ENCODE measurements around the gene MIAT. TPM values are rescaled to one million over a fixed set of nuclear protein-coding genes. Genes with fewer than 3 reads are reported as not detected.

MIAT gene
- total RNA-seq, 4 donors from 2014 or later = 0.50 to 2.4 (median 1.4) TPM

DNA sequence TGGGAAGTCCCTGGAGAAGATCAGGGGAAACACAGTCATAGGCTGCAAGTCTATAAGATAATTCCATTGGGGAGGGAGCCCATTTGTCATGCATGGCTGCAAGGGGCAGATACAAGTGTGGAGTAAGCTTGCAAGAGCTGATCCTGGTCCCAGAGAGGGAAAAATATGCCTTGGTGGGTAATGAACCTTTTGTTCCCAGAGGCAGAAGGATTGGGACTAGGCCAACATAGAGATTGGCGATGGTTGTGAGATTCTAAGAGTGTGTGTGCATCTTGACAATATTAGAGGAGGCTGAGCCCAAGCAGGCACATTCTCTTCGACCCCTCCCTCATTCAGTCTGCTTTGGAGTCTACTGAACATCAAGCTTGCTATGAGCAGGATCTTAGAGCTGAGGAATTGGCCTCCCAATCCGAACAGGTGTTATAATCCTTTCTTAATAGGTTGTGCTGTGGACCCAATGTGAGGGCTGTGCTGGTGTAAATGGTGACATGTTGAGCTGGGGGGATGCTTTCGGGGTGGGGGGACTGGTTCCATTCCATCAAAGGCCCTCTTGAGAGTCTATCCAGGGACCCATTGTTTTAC is 18.4 kb downstream of the MIAT start:
- intact Hi-C loops (cut with DNase I) = no loop called here

DNA sequence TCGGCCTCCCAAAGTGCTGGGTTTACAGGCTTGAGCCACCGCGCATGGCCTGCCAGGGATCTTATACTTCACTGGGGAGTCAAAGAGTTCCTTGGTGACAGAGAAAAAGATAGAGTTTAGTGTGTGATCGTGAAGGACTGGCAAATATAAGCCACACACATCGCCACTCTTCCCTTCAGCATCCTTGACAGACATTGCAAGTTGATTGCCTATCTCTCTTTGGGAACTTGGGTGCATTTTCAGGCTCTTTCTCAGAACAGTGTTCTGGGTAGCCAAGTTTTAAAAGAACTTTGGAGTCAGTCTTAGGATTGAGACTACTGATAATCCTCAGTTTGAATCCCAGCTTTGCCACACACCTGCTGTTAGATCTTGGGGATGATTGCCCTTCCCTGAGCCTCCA is 19.8 kb downstream of the MIAT start:
- peaks cover 4 to 32% (median 9%) of the 10 kb centered on the region in 3 donors for H3K36me3 ChIP-seq
- TF ChIP-seq POLR2A (IDR thresholded peaks at IDR 0.05) = no peak
- H3K27me3 ChIP-seq = no peaks in the 10 kb centered on the region
- no peak overlapping the region for H3K4me3 ChIP-seq
- WGBS, 2 donors = 52 to 55% methylated on average over 2 of the region's 5 CpGs
- no peak overlapping the region for H3K27ac ChIP-seq
- peaks cover 21 to 49% (median 31%) of the 10 kb centered on the region in 3 donors for H3K4me1 ChIP-seq
- DNase-seq = no peak
- intact Hi-C loops (cut with DNase I) = no loop called here
- H3K9me3 ChIP-seq = no peaks in the 10 kb centered on the region

More for the DNA sequence above, 18.4 kb downstream of the MIAT start:
- Histone ChIP-seq H3K9me3 (no peaks in the 10 kb centered on the region), H3K36me3 (peaks cover 0 to 18% (median 0%) of the 10 kb centered on the region in 3 donors), H3K27ac (peak overlapping the region in 2 of 4 donors; percentile 96 to 100), H3K4me1 (peaks cover 33 to 63% (median 45%) of the 10 kb centered on the region in 3 donors), H3K4me3 (no peak overlapping the region), H3K27me3 (no peaks in the 10 kb centered on the region)
- WGBS, 2 donors = 88 to 92% methylated on average over 3 to 4 of the region's 4 CpGs
- TF ChIP-seq, protein P1, sequence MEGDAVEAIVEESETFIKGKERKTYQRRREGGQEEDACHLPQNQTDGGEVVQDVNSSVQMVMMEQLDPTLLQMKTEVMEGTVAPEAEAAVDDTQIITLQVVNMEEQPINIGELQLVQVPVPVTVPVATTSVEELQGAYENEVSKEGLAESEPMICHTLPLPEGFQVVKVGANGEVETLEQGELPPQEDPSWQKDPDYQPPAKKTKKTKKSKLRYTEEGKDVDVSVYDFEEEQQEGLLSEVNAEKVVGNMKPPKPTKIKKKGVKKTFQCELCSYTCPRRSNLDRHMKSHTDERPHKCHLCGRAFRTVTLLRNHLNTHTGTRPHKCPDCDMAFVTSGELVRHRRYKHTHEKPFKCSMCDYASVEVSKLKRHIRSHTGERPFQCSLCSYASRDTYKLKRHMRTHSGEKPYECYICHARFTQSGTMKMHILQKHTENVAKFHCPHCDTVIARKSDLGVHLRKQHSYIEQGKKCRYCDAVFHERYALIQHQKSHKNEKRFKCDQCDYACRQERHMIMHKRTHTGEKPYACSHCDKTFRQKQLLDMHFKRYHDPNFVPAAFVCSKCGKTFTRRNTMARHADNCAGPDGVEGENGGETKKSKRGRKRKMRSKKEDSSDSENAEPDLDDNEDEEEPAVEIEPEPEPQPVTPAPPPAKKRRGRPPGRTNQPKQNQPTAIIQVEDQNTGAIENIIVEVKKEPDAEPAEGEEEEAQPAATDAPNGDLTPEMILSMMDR (IDR thresholded peaks at IDR 0.05) = no peak
- TF ChIP-seq POLR2A (IDR thresholded peaks at IDR 0.05) = no peak
- no peak for DNase-seq

DNA sequence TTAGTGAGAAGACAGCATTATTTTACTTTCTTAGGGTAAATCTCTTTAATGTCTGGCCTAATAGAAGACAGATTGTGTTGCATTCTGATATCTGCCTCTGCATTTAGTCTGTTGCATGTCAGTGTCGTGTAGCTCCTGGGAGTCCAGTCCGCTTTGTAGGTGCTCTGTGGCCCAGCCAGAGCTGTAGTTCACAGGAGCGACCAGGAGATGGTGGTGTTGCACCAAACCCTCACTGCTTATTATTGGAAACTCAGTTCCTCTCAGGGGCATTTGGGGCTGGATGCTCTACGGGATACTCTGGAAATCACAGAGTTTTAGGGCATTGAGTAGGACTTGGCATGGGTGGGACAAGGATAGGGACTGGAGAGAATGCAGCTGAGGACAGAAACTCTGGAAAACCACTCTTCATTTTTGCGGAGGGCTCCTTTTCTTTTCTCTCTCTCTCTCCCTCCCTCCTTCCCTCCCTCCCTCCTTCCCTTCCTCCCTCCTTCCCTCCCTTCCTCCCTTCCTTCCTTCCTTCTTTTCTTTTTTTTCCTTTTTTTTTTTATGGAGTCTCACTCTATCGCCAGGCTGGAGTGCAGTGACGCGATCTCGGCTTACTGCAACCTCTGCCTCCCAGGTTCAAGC is 21.7 kb downstream of the MIAT start:
- Histone ChIP-seq H3K27ac (no peak overlapping the region), H3K4me3 (no peak overlapping the region), H3K9me3 (no peaks in the 10 kb centered on the region), H3K27me3 (no peaks in the 10 kb centered on the region), H3K4me1 (peaks cover 7 to 30% (median 18%) of the 10 kb centered on the region in 3 donors), H3K36me3 (peaks cover 4 to 50% (median 9%) of the 10 kb centered on the region in 3 donors)
- no peak for DNase-seq
- intact Hi-C loops (cut with DNase I) = no loop called here
- 53 to 54% methylated on average over 8 to 9 of the region's 9 CpGs for WGBS, 2 donors
- TF ChIP-seq, protein P1 (IDR thresholded peaks at IDR 0.05) = peak; percentile 72 to 93 (median 88)
- no peak for TF ChIP-seq POLR2A (IDR thresholded peaks at IDR 0.05)

DNA sequence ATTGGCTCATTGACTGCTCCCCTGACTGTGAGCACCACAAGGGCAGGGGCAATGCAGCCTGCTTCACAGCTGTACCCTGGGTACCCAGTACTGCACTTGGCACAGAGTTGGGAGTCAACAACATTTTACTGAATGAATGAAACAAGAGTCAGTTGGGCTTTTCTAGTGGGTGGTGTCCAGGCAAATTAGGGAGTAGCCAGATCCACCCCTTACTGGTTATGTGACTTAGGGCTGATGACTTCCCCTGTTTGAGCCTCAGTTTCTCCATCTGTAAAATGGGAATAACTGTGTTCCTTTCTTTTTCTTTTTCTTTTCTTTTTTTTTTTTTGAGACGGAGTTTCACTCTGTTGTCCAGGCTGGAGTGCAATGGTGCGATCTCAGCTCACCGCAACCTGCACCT is 23.1 kb downstream of the MIAT start:
- 97 to 100% methylated on average over 3 of the region's 3 CpGs for WGBS, 2 donors
- Histone ChIP-seq H3K36me3 (peaks cover 4 to 50% (median 9%) of the 10 kb centered on the region in 3 donors), H3K27me3 (no peaks in the 10 kb centered on the region), H3K9me3 (no peaks in the 10 kb centered on the region), H3K4me1 (peaks cover 0 to 16% (median 4%) of the 10 kb centered on the region in 3 donors), H3K4me3 (no peak overlapping the region), H3K27ac (no peak overlapping the region)
- TF ChIP-seq POLR2A (IDR thresholded peaks at IDR 0.05) = no peak
- TF ChIP-seq, protein P1 (IDR thresholded peaks at IDR 0.05) = no peak
- no peak for DNase-seq
- intact Hi-C loops (cut with DNase I) = no loop called here

DNA sequence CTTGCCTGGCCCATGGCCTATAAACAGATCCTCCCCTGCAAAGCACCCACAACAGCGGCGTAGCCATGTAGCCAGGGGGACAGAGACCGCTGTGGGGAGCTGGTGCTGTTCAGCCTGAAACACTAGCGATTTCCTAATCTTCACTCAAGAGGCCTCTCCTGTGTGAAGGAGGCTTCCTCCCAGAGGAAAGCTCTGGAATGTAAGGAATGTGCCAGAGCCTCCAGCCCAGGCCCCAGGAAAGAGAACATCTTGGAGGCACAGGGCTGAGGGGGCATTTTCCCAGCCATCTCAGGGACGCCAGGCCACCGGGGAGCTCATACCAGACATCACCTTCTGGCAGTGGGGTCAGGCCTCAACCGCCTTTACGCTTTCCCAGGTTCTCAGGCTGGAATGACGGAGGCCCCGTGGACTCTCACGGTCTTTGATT is 24.0 kb downstream of the MIAT start:
- Histone ChIP-seq H3K27ac (no peak overlapping the region), H3K4me1 (peaks cover 0 to 9% (median 0%) of the 10 kb centered on the region in 3 donors), H3K9me3 (no peaks in the 10 kb centered on the region), H3K4me3 (no peak overlapping the region), H3K27me3 (no peaks in the 10 kb centered on the region), H3K36me3 (peaks cover 4 to 50% (median 9%) of the 10 kb centered on the region in 3 donors)
- TF ChIP-seq, protein P1 (IDR thresholded peaks at IDR 0.05) = no peak
- TF ChIP-seq POLR2A (IDR thresholded peaks at IDR 0.05) = no peak
- intact Hi-C loops (cut with DNase I) = no loop called here
- WGBS, 2 donors = 93 to 100% methylated on average over 2 to 7 of the region's 11 CpGs
- no peak for DNase-seq

Data from esophagus squamous epithelium (tissue), 5 donors.